ENCODE results near the gene THSD1. TPM values are rescaled to one million over a fixed set of nuclear protein-coding genes. Genes with fewer than 3 reads are reported as not detected.

THSD1 gene
- total and polyA plus RNA-seq, 10 of the 15 experiments (the other 5 are each of a cell fraction or from before 2014, with no cell fraction given), result 0.03 to 0.20 (median 0.13) TPM; not detected in 2

- TF ChIP-seq IRF5 (IDR thresholded peaks at IDR 0.05; ENCODE audit: borderline replicate concordance), result no peak
- TF ChIP-seq PBX3 (IDR thresholded peaks at IDR 0.05; ENCODE audit: insufficient replicate concordance, low read depth, low read length), result no peak
- no peak for TF ChIP-seq MEF2B (IDR thresholded peaks at IDR 0.05; ENCODE audit: partially characterized antibody, poor library complexity, severe bottlenecking)
- TF ChIP-seq ZNF384 (IDR thresholded peaks at IDR 0.05; ENCODE audit: borderline replicate concordance, low read depth, low read length), result no peak
- peak; percentile 33 for TF ChIP-seq CUX1 (IDR thresholded peaks at IDR 0.05; ENCODE audit: insufficient replicate concordance, low read depth, low read length)
- no peak for TF ChIP-seq MTA2 (IDR thresholded peaks at IDR 0.05; ENCODE audit: low read depth)
- TF ChIP-seq TCF3 (IDR thresholded peaks at IDR 0.05; ENCODE audit: borderline replicate concordance, insufficient read depth, low read depth, low read length), result peak; percentile 71; the same call in 1 of the 2 replicates
- TF ChIP-seq NFXL1 (IDR thresholded peaks at IDR 0.05; ENCODE audit: borderline replicate concordance), result 0 out of 2 replicates have a peak, but pooled peaks have one; percentile 77
- 0 out of 2 replicates have a peak, but pooled peaks have one; percentile 22 for TF ChIP-seq BRCA1 (IDR thresholded peaks at IDR 0.05; ENCODE audit: low read depth, low read length)
- TF ChIP-seq JUND (IDR thresholded peaks at IDR 0.05; ENCODE audit: low read depth, low read length), result no peak
- peak; percentile 30; the same call in 1 of the 2 replicates for TF ChIP-seq PAX5 (IDR thresholded peaks at IDR 0.05; ENCODE audit: borderline replicate concordance, low read depth, low read length)
- peak; percentile 52; the same call in 1 of the 2 replicates for TF ChIP-seq GABPA (IDR thresholded peaks at IDR 0.05; ENCODE audit: low read depth)
- peak; percentile 85 for TF ChIP-seq SMC3 (IDR thresholded peaks at IDR 0.05; ENCODE audit: borderline replicate concordance, low read length)
- peak; percentile 62 for TF ChIP-seq MYC (IDR thresholded peaks at IDR 0.05; ENCODE audit: insufficient read depth, insufficient read length, insufficient replicate concordance, low read length, severe bottlenecking)
- TF ChIP-seq ZNF622 (IDR thresholded peaks at IDR 0.05), result no peak
- peak; percentile 36; the same call in 1 of the 2 replicates for TF ChIP-seq IRF3 (IDR thresholded peaks at IDR 0.05)
- peak; percentile 34; the same call in 1 of the 2 replicates for TF ChIP-seq POLR2AphosphoS2 (IDR thresholded peaks at IDR 0.05; ENCODE audit: low read depth, low read length)
- peak; percentile 37; the same call in 1 of the 2 replicates for TF ChIP-seq RUNX3 (IDR thresholded peaks at IDR 0.05; ENCODE audit: low read length)
- TF ChIP-seq ASH2L (IDR thresholded peaks at IDR 0.05; ENCODE audit: borderline replicate concordance, low read depth), result peak; percentile 87
- no peak for TF ChIP-seq STAT1 (conservative IDR thresholded peaks at IDR 0.05)
Observed at GRCh38 chr13:52450012-52450792, 44.2 kb upstream of the THSD1 start, which contains the start of gene VPS36 (continued).
